Heart left ventricle (tissue), 13 donors: Measurements from ENCODE around the gene SGCE.

Experiments
- CTCF ChIP-seq, 12 donors: fragments of 200-600 bp; sonication (generic) in 4 of 12; IDR thresholded peaks; one replicate each; pipeline versions ENCODE4 v1.5.0 to v1.8.0; 2018 to 2022; ENCODE audit warnings: antibody characterized with exemption in 12 of 12, mild to moderate bottlenecking in 5 of 12
- POLR2A ChIP-seq, 2 donors: fragments of 450-650 bp; IDR thresholded peaks; one replicate each; pipeline ENCODE4 v1.6.1; 2017; ENCODE audit warnings: antibody characterized with exemption in 2 of 2, mild to moderate bottlenecking in 2 of 2, moderate library complexity in 2 of 2
- donor health status: ischemic (EF 13 %, LVEDD 7.1; RV severe dilation, severe dysfunction).
- donor health status: DM: no; HTN: yes; CAD: no.
- donor health status: DM: no; HTN: no; CAD: no.
- donor health status: ischemic (EF 25% LVEDD 6.9; RV normal size, moderate dysfunction).
- donor health status: ischemic (EF 25% LVEDD 5.7; RV mildly dilated, moderate dysfunction).
- donor health status: ischemic (EF 35%, LVEDD 5.7; RV mildly dilated, moderate dysfunction).
- donor health status: nonischemic (EF 11% LVEDD 7.7; RV severe dilation, severe dysfunction).
- donor health status: DM: yes; HTN: yes; CAD: no.
- donor health status: PGD.
- donor health status: ischemic (EF 29% LVEDD 5.4; RV normal size, mild dysfunction).
- donor health status: nonischemic (EF 23%, LVEDD 6.1; RV moderate dilation, normal function).

DNA sequence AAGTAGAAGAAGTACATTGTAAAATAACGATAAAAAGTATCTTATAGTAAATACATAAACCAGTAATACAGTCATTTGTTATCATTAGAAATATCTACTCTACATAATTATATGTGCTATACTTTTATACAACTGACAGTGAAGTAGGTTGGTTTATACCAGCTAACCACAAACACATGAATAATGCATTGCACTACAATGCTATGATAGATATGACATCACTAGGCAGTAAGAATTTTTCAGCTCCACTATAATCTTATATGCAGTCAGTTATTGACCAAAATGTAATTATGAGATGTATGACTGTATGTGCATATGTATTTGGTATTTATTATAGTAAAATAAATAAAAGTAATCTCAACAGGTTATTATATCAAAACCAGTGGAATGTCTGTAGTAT, 23.4 kb upstream of the SGCE start:
- TF ChIP-seq CTCF (IDR thresholded peaks at IDR 0.05), result no peak
- no peak for TF ChIP-seq POLR2A (IDR thresholded peaks at IDR 0.05)
